HuH-7 (cell line): ENCODE results near the gene PUS1.
A peak's percentile ranks its signal among the peaks of the same experiment; 100 is the strongest.

Source experiments
- DNase-seq: peaks from one replicate; pipeline ENCODE4 v3.0.0; 2011; ENCODE audit warnings: low spot score

The PUS1 gene

GRCh38 chr12:131916306-131917138 is 12.6 kb upstream of the PUS1 start:
- no peak for DNase-seq

GRCh38 chr12:131917139-131917710 is 11.9 kb upstream of the PUS1 start:
- no peak for DNase-seq

- no peak for DNase-seq
Observed at GRCh38 chr12:131917711-131918306, 11.3 kb upstream of the PUS1 start.

- DNase-seq = no peak
Observed at GRCh38 chr12:131918311-131919050, 10.6 kb upstream of the PUS1 start.

- no peak for DNase-seq
Observed at GRCh38 chr12:131919051-131919347, 10.1 kb upstream of the PUS1 start.

GRCh38 chr12:131919366-131920156 is 9.5 kb upstream of the PUS1 start:
- DNase-seq = no peak

GRCh38 chr12:131920157-131920508 is 8.9 kb upstream of the PUS1 start:
- DNase-seq = no peak

GRCh38 chr12:131920902-131921840 is 7.9 kb upstream of the PUS1 start:
- DNase-seq = no peak

- DNase-seq = no peak
Observed at GRCh38 chr12:131921866-131922769, 7.0 kb upstream of the PUS1 start.

- no peak for DNase-seq
Observed at GRCh38 chr12:131922772-131923171, 6.3 kb upstream of the PUS1 start.

GRCh38 chr12:131923260-131923659 is 5.8 kb upstream of the PUS1 start:
- no peak for DNase-seq

- DNase-seq = no peak
Observed at GRCh38 chr12:131927110-131928079, 1.7 kb upstream of the PUS1 start.

- DNase-seq = no peak
Observed at GRCh38 chr12:131928080-131928710, 881 bp upstream of the PUS1 start.

- peak; percentile 55 for DNase-seq
Observed at GRCh38 chr12:131929581-131930456, 743 bp downstream of the PUS1 start.

- DNase-seq = no peak
Observed at GRCh38 chr12:131930510-131930909, 1.4 kb downstream of the PUS1 start.

GRCh38 chr12:131933387-131933786 is 4.3 kb downstream of the PUS1 start:
- no peak for DNase-seq

GRCh38 chr12:131934535-131934934 is 5.5 kb downstream of the PUS1 start:
- DNase-seq = no peak
